Liver (tissue), 9 donors: Measurements from ENCODE around the gene MAPKAP1. TPM values are rescaled to one million over a fixed set of nuclear protein-coding genes. Genes with fewer than 3 reads are reported as not detected.
"Not testable (repeated sequence)": the region's sequence is repeated elsewhere in the genome, so short reads cannot be mapped to it uniquely, and the experiment has no call there.

Source experiments
- DNase-seq: peaks from one replicate; pipeline ENCODE4 v3.0.0-alpha.2; 2017; ENCODE audit warnings: low spot score
- H3K27ac ChIP-seq, 2 donors: one replicate each; pipeline ENCODE4 v1.7.0; 2013; ENCODE audit warnings: inconsistent platforms in 2 of 2, low read length in 2 of 2, control low read depth in 1 of 2, low read depth in 1 of 2, mild to moderate bottlenecking in 1 of 2
- H3K27me3 ChIP-seq, 4 donors: one replicate each; pipeline versions ENCODE4 v1.6.1 to v1.7.0; 2013; ENCODE audit warnings: low read length in 3 of 4, inconsistent platforms in 1 of 4, mild to moderate bottlenecking in 1 of 4, moderate library complexity in 1 of 4; ENCODE audit not compliant: control insufficient read depth in 4 of 4, insufficient read depth in 4 of 4
- H3K36me3 ChIP-seq, 4 donors: one replicate each; pipeline versions ENCODE4 v1.6.1 to v1.7.0; 2013; ENCODE audit warnings: low read length in 3 of 4, mild to moderate bottlenecking in 3 of 4, low read depth in 1 of 4, moderate library complexity in 1 of 4; ENCODE audit not compliant: control insufficient read depth in 4 of 4, insufficient read depth in 3 of 4
- H3K4me1 ChIP-seq, 4 donors: one replicate each; pipeline versions ENCODE4 v1.6.1 to v1.7.0; 2013; ENCODE audit warnings: low read length in 3 of 4, mild to moderate bottlenecking in 3 of 4, moderate library complexity in 1 of 4; ENCODE audit not compliant: control insufficient read depth in 4 of 4, insufficient read depth in 4 of 4
- H3K4me3 ChIP-seq, 3 donors: one replicate each; pipeline versions ENCODE4 v1.6.1 to v1.7.0; 2013; ENCODE audit warnings: low read length in 3 of 3, control low read depth in 1 of 3, low read depth in 1 of 3, mild to moderate bottlenecking in 1 of 3
- H3K9ac ChIP-seq, 2 donors: one replicate each; pipeline ENCODE4 v1.7.0; 2013; ENCODE audit warnings: low read length in 2 of 2, mild to moderate bottlenecking in 2 of 2, moderate library complexity in 2 of 2, control low read depth in 1 of 2, low read depth in 1 of 2
- H3K9me3 ChIP-seq, 4 donors: one replicate each; pipeline versions ENCODE4 v1.6.1 to v1.7.0; 2013; ENCODE audit warnings: low read length in 3 of 4; ENCODE audit not compliant: control insufficient read depth in 4 of 4
- EGR1 ChIP-seq, 2 donors: IDR thresholded peaks; 2 replicates each; pipeline ENCODE4 v1.6.1; 2016 to 2018; ENCODE audit warnings: antibody characterized with exemption in 2 of 2, low read depth in 2 of 2
- FOXA1 ChIP-seq: IDR thresholded peaks from 2 replicates; pipeline ENCODE4 v1.6.1; 2016; ENCODE audit warnings: antibody characterized with exemption
- FOXA2 ChIP-seq: IDR thresholded peaks from 2 replicates; pipeline ENCODE4 v1.6.1; 2016; ENCODE audit warnings: antibody characterized with exemption
- GABPA ChIP-seq, 2 donors: IDR thresholded peaks in 1 of 2; conservative IDR thresholded peaks in 1 of 2; 2 replicates each; pipeline ENCODE4 v1.6.1; 2016; ENCODE audit warnings: antibody characterized with exemption in 2 of 2, mild to moderate bottlenecking in 1 of 2, moderate library complexity in 1 of 2
- HNF4A ChIP-seq, 2 donors: conservative IDR thresholded peaks; 2 replicates each; pipeline ENCODE4 v1.6.1; 2016; ENCODE audit warnings: antibody characterized with exemption in 2 of 2, mild to moderate bottlenecking in 2 of 2
- HNF4G ChIP-seq: IDR thresholded peaks from 2 replicates; pipeline ENCODE4 v1.6.1; 2016; ENCODE audit warnings: antibody characterized with exemption
- MAX ChIP-seq: IDR thresholded peaks from 2 replicates; pipeline ENCODE4 v1.6.1; 2016; ENCODE audit warnings: antibody characterized with exemption
- NR2F2 ChIP-seq: IDR thresholded peaks from 2 replicates; pipeline ENCODE4 v1.6.1; 2016; ENCODE audit warnings: antibody characterized with exemption
- RXRA ChIP-seq, 2 donors: IDR thresholded peaks; 2 replicates each; pipeline ENCODE4 v1.6.1; 2017 to 2018; ENCODE audit warnings: antibody characterized with exemption in 2 of 2, mild to moderate bottlenecking in 1 of 2
- SP1 ChIP-seq: IDR thresholded peaks from 2 replicates; pipeline ENCODE4 v1.6.1; 2018; ENCODE audit warnings: antibody characterized with exemption, mild to moderate bottlenecking
- YY1 ChIP-seq: IDR thresholded peaks from 2 replicates; pipeline ENCODE4 v1.6.1; 2016; ENCODE audit warnings: antibody characterized with exemption, mild to moderate bottlenecking
- WGBS: extraction: QIAGEN DNeasy Blood & Tissue Kit; methylation state at CpG from one replicate; pipeline ENCODE4 v1.1.7; 2013; 5-methylcytosine and 5-hydroxymethylcytosine counted together
- polyA plus RNA-seq, 2 donors: library from polyadenylated mRNA; stranded (reverse) in 1 of 2; unstranded in 1 of 2; fragments of 200-250 nt in 1 of 2; fragments of >200 nt in 1 of 2; fragmentation: Nextera tagmentation in 1 of 2; extraction: Ambion mirVana in 1 of 2; gene quantifications; one replicate each; pipeline versions ENCODE4 v1.2.1 to v1.2.3, GENCODE V29; 2013 to 2015
- total RNA-seq, 2 donors: library from RNA; depleted of rRNA; stranded (reverse); fragments of >200 nt; gene quantifications; one replicate each; pipeline ENCODE4 v1.2.3, GENCODE V29; 2014
- TF ChIP-seq, protein P1 (sequence below): fragments of 150-350 bp; IDR thresholded peaks from 2 replicates; pipeline ENCODE4 v1.5.1; 2017; ENCODE audit warnings: improper control_type of control experiment, low read depth, low read length; ENCODE audit not compliant: missing input control
- TF ChIP-seq, protein P2 (sequence below): IDR thresholded peaks from 2 replicates; pipeline ENCODE4 v1.6.1; 2016; ENCODE audit warnings: antibody characterized with exemption
- TF ChIP-seq, protein P3 (sequence below): IDR thresholded peaks from 2 replicates; pipeline ENCODE4 v1.6.1; 2016; ENCODE audit warnings: antibody characterized with exemption
- TF ChIP-seq, protein P4 (sequence below): IDR thresholded peaks from 2 replicates; pipeline ENCODE4 v1.6.1; 2016; ENCODE audit warnings: antibody characterized with exemption, mild to moderate bottlenecking
- donor health status: healthy.
- donor health status: healthy.
- donor health status: healthy.
- donor health status: healthy.
- donor health status: healthy.

Gene MAPKAP1
- total and polyA plus RNA-seq, 4 donors = 23.6 to 55.9 (median 32.7) TPM

GRCh38 chr9:125699870-125700269 lies 7.1 kb downstream of the MAPKAP1 start:
- Histone ChIP-seq H3K9ac (no peak overlapping the region), H3K27me3 (no peaks in the 10 kb centered on the region), H3K9me3 (no peaks in the 10 kb centered on the region), H3K36me3 (no peaks in the 10 kb centered on the region), H3K4me1 (no peaks in the 10 kb centered on the region), H3K4me3 (no peak overlapping the region), H3K27ac (no peak overlapping the region)
- TF ChIP-seq HNF4G (no peak), EGR1 (IDR thresholded peaks at IDR 0.05; ENCODE audit: low read depth in 2 of 2) (no peak), RXRA (IDR thresholded peaks at IDR 0.05) (no peak), FOXA2 (no peak), NR2F2 (no peak), GABPA (IDR thresholded peaks at IDR 0.05 in 1 of 2, conservative IDR thresholded peaks at IDR 0.05 in 1 of 2) (no peak), FOXA1 (no peak), MAX (no peak), SP1 (no peak), HNF4A (conservative IDR thresholded peaks at IDR 0.05) (no peak)
- TF ChIP-seq, protein P1, sequence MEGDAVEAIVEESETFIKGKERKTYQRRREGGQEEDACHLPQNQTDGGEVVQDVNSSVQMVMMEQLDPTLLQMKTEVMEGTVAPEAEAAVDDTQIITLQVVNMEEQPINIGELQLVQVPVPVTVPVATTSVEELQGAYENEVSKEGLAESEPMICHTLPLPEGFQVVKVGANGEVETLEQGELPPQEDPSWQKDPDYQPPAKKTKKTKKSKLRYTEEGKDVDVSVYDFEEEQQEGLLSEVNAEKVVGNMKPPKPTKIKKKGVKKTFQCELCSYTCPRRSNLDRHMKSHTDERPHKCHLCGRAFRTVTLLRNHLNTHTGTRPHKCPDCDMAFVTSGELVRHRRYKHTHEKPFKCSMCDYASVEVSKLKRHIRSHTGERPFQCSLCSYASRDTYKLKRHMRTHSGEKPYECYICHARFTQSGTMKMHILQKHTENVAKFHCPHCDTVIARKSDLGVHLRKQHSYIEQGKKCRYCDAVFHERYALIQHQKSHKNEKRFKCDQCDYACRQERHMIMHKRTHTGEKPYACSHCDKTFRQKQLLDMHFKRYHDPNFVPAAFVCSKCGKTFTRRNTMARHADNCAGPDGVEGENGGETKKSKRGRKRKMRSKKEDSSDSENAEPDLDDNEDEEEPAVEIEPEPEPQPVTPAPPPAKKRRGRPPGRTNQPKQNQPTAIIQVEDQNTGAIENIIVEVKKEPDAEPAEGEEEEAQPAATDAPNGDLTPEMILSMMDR = no peak
- TF ChIP-seq, protein P2, sequence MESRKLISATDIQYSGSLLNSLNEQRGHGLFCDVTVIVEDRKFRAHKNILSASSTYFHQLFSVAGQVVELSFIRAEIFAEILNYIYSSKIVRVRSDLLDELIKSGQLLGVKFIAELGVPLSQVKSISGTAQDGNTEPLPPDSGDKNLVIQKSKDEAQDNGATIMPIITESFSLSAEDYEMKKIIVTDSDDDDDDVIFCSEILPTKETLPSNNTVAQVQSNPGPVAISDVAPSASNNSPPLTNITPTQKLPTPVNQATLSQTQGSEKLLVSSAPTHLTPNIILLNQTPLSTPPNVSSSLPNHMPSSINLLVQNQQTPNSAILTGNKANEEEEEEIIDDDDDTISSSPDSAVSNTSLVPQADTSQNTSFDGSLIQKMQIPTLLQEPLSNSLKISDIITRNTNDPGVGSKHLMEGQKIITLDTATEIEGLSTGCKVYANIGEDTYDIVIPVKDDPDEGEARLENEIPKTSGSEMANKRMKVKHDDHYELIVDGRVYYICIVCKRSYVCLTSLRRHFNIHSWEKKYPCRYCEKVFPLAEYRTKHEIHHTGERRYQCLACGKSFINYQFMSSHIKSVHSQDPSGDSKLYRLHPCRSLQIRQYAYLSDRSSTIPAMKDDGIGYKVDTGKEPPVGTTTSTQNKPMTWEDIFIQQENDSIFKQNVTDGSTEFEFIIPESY = no peak
- TF ChIP-seq, protein P3, sequence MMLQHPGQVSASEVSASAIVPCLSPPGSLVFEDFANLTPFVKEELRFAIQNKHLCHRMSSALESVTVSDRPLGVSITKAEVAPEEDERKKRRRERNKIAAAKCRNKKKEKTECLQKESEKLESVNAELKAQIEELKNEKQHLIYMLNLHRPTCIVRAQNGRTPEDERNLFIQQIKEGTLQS = no peak
- DNase-seq = no peak
- WGBS = 96% methylated on average over 3 of the region's 3 CpGs

- H3K9ac ChIP-seq = no peak overlapping the region
- WGBS = 75% methylated on average over 6 of the region's 6 CpGs
- no peaks in the 10 kb centered on the region for H3K36me3 ChIP-seq
- TF ChIP-seq FOXA1 = no peak
- TF ChIP-seq FOXA2 = no peak
- TF ChIP-seq, protein P4, sequence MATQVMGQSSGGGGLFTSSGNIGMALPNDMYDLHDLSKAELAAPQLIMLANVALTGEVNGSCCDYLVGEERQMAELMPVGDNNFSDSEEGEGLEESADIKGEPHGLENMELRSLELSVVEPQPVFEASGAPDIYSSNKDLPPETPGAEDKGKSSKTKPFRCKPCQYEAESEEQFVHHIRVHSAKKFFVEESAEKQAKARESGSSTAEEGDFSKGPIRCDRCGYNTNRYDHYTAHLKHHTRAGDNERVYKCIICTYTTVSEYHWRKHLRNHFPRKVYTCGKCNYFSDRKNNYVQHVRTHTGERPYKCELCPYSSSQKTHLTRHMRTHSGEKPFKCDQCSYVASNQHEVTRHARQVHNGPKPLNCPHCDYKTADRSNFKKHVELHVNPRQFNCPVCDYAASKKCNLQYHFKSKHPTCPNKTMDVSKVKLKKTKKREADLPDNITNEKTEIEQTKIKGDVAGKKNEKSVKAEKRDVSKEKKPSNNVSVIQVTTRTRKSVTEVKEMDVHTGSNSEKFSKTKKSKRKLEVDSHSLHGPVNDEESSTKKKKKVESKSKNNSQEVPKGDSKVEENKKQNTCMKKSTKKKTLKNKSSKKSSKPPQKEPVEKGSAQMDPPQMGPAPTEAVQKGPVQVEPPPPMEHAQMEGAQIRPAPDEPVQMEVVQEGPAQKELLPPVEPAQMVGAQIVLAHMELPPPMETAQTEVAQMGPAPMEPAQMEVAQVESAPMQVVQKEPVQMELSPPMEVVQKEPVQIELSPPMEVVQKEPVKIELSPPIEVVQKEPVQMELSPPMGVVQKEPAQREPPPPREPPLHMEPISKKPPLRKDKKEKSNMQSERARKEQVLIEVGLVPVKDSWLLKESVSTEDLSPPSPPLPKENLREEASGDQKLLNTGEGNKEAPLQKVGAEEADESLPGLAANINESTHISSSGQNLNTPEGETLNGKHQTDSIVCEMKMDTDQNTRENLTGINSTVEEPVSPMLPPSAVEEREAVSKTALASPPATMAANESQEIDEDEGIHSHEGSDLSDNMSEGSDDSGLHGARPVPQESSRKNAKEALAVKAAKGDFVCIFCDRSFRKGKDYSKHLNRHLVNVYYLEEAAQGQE = no peak
- TF ChIP-seq, protein P1 = no peak
- no peak for TF ChIP-seq GABPA (IDR thresholded peaks at IDR 0.05 in 1 of 2, conservative IDR thresholded peaks at IDR 0.05 in 1 of 2)
- no peak for TF ChIP-seq YY1
- TF ChIP-seq, protein P2 = no peak
- DNase-seq = no peak
- H3K27ac ChIP-seq = no peak overlapping the region
- no peaks in the 10 kb centered on the region for H3K27me3 ChIP-seq
- H3K4me3 ChIP-seq = no peak overlapping the region
- H3K4me1 ChIP-seq = no peaks in the 10 kb centered on the region
- no peaks in the 10 kb centered on the region for H3K9me3 ChIP-seq
Measured at GRCh38 chr9:125696106-125696647, 10.8 kb downstream of the MAPKAP1 start.

DNA sequence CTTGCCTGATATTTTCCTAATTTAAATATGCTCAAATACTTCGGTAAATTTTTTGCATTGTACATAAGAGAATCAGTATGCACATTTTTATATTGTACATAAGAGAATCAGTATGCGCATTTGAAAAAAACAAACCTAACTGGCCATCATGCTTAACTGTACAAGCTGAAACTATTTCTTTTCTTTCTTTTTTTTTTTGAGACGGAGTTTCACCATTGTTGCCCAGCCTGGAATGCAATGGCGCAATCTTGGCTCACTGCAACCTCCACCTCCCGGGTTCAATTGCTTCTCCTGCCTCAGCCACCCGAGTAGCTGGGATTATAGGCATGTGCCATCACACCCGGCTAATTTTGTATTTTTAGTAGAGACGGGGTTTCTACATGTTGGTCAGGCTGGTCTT lies 11.5 kb downstream of the MAPKAP1 start:
- WGBS = 80% methylated on average over 8 of the region's 8 CpGs
- H3K9ac ChIP-seq, H3K4me3 ChIP-seq, H3K9me3 ChIP-seq, H3K27ac ChIP-seq, H3K4me1 ChIP-seq, H3K36me3 ChIP-seq, H3K27me3 ChIP-seq, DNase-seq: not testable (repeated sequence)
